Testis (tissue), 3 donors: Measurements from ENCODE around the gene DYNC1I1. TPM values are rescaled to one million over a fixed set of nuclear protein-coding genes. Genes with fewer than 3 reads are reported as not detected.
A peak's percentile ranks its signal among the peaks of the same experiment; 100 is the strongest.

Experiments
- DNase-seq: peaks from one replicate; pipeline ENCODE4 v3.0.0-alpha.2; 2019
- H3K27ac ChIP-seq, 2 donors: fragments of 200-600 bp; sonication (generic); one replicate each; pipeline ENCODE4 v1.5.1; 2019
- H3K27me3 ChIP-seq: fragments of 200-600 bp; sonication (generic); one replicate; pipeline ENCODE4 v1.5.1; 2019
- H3K36me3 ChIP-seq: fragments of 200-600 bp; sonication (generic); one replicate; pipeline ENCODE4 v1.5.1; 2017; ENCODE audit warnings: low read depth; ENCODE audit errors: missing control alignments
- H3K4me1 ChIP-seq: fragments of 200-600 bp; sonication (generic); one replicate; pipeline ENCODE4 v1.5.1; 2019
- H3K4me3 ChIP-seq, 2 donors: fragments of 200-600 bp; sonication (generic); one replicate each; pipeline ENCODE4 v1.5.1; 2017 to 2019
- H3K9me3 ChIP-seq: fragments of 200-600 bp; sonication (generic); one replicate; pipeline ENCODE4 v1.5.1; 2017
- CTCF ChIP-seq, 3 experiments: fragments of 450-650 bp in 2 of 3; fragments of 200-600 bp in 1 of 3; sonication (generic) in 1 of 3; IDR thresholded peaks; one replicate each; pipeline ENCODE4 v1.5.1; 2016 to 2019; ENCODE audit warnings: antibody characterized with exemption in 3 of 3, mild to moderate bottlenecking in 2 of 3, moderate library complexity in 1 of 3
- POLR2A ChIP-seq: fragments of 450-650 bp; IDR thresholded peaks from one replicate; pipeline ENCODE4 v1.6.1; 2017; ENCODE audit warnings: antibody characterized with exemption, mild to moderate bottlenecking, moderate library complexity
- WGBS, 2 donors: methylation state at CpG; one replicate each; pipeline ENCODE4 v1.1.5; 2018; 5-methylcytosine and 5-hydroxymethylcytosine counted together
- intact Hi-C: fragments of 100-400 bp; cut with DNase I; formaldehyde crosslinking; loops from one replicate; pipeline ENCODE4 v1.15.1; 2023; ENCODE audit warnings: low total_unique reads
- polyA plus RNA-seq: library from polyadenylated mRNA; stranded (reverse); fragments of 350-450 nt; fragmentation: Illumina TruSeq; extraction: RNeasy Lipid Tissue Mini Kit (QIAGEN cat#74804); gene quantifications from one replicate; pipeline ENCODE4 v1.2.3, GENCODE V29; 2014; ENCODE audit warnings: low read depth, low replicate concordance; ENCODE audit not compliant: insufficient read depth
- total RNA-seq, 2 donors: library from RNA; depleted of rRNA; stranded (reverse); fragments of >200 nt; gene quantifications; one replicate each; pipeline ENCODE4 v1.2.3, GENCODE V29; 2016

The DYNC1I1 gene
- total and polyA plus RNA-seq, 3 donors from 2014 or later: 3.7 to 7.1 (median 5.0) TPM

GRCh38 chr7:95997632-95998031, 225.3 kb downstream of the DYNC1I1 start:
- Histone ChIP-seq H3K27ac (no peak overlapping the region), H3K4me1 (no peaks in the 10 kb centered on the region), H3K4me3 (no peak overlapping the region), H3K36me3 (no peaks in the 10 kb centered on the region), H3K27me3 (no peaks in the 10 kb centered on the region), H3K9me3 (no peaks in the 10 kb centered on the region)
- intact Hi-C loops: no loop called here
- DNase-seq: no peak
- 52 to 57% methylated on average over 1 of the region's 1 CpG for WGBS, 2 donors
- TF ChIP-seq CTCF (IDR thresholded peaks at IDR 0.05) (no peak), POLR2A (no peak)

- TF ChIP-seq CTCF (IDR thresholded peaks at IDR 0.05): no peak
- TF ChIP-seq POLR2A: no peak
- H3K27ac ChIP-seq: no peak overlapping the region
- H3K9me3 ChIP-seq: no peaks in the 10 kb centered on the region
- DNase-seq: no peak
- WGBS, 2 donors: 75 to 83% methylated on average over 6 of the region's 6 CpGs
- H3K36me3 ChIP-seq: no peaks in the 10 kb centered on the region
- no peaks in the 10 kb centered on the region for H3K4me1 ChIP-seq
- H3K27me3 ChIP-seq: no peaks in the 10 kb centered on the region
- intact Hi-C loops: no loop called here
- H3K4me3 ChIP-seq: no peak overlapping the region
Measured at GRCh38 chr7:95999481-95999880, 227.1 kb downstream of the DYNC1I1 start.

GRCh38 chr7:96004578-96004977, 232.2 kb downstream of the DYNC1I1 start:
- H3K4me3 ChIP-seq: no peak overlapping the region
- peaks cover 4% of the 10 kb centered on the region for H3K4me1 ChIP-seq
- intact Hi-C loops: no loop called here
- TF ChIP-seq CTCF (IDR thresholded peaks at IDR 0.05): no peak
- no peak for TF ChIP-seq POLR2A
- no peaks in the 10 kb centered on the region for H3K36me3 ChIP-seq
- DNase-seq: no peak
- no peaks in the 10 kb centered on the region for H3K27me3 ChIP-seq
- no peak overlapping the region for H3K27ac ChIP-seq
- no peaks in the 10 kb centered on the region for H3K9me3 ChIP-seq

- Histone ChIP-seq H3K27ac (peak overlapping the region in 1 of 2 donors; percentile 70), H3K36me3 (no peaks in the 10 kb centered on the region), H3K4me1 (peaks cover 4% of the 10 kb centered on the region), H3K27me3 (no peaks in the 10 kb centered on the region), H3K9me3 (no peaks in the 10 kb centered on the region), H3K4me3 (no peak overlapping the region)
- intact Hi-C loops: no loop called here
- DNase-seq: no peak
- TF ChIP-seq POLR2A: no peak
- TF ChIP-seq CTCF (IDR thresholded peaks at IDR 0.05): no peak
- WGBS, 2 donors: 59 to 69% methylated on average over 5 of the region's 5 CpGs
Measured at GRCh38 chr7:96005271-96005670, 232.9 kb downstream of the DYNC1I1 start.

- H3K27me3 ChIP-seq: no peaks in the 10 kb centered on the region
- H3K36me3 ChIP-seq: no peaks in the 10 kb centered on the region
- no peak overlapping the region for H3K27ac ChIP-seq
- intact Hi-C loops: no loop called here
- peaks cover 4% of the 10 kb centered on the region for H3K4me1 ChIP-seq
- no peaks in the 10 kb centered on the region for H3K9me3 ChIP-seq
- no peak for TF ChIP-seq POLR2A
- no peak for TF ChIP-seq CTCF (IDR thresholded peaks at IDR 0.05)
- no peak for DNase-seq
- 87 to 90% methylated on average over 2 of the region's 2 CpGs for WGBS, 2 donors
- no peak overlapping the region for H3K4me3 ChIP-seq
Measured at GRCh38 chr7:96009148-96009547, 236.8 kb downstream of the DYNC1I1 start.
